PC-3 (cell line): ENCODE data around the gene CACNA1D. TPM values are rescaled to one million over a fixed set of nuclear protein-coding genes. Genes with fewer than 3 reads are reported as not detected.

Experiments
- ATAC-seq: fragments of 200-7000 bp; cut with Tn5 transposase; 2 replicates; pipeline ENCODE4 v1.9.1; 2020; ENCODE audit warnings: mild to moderate bottlenecking, moderate library complexity
- BruUV-seq: library from RNA; stranded (reverse); fragments of 400-500 nt; replicated peaks from 2 replicates; lab custom pipeline; 2021; lab: Mats Ljungman, UMichigan
- CTCF ChIA-PET: fragments of 300-600 bp; sonication (Branson Sonifier 250); formaldehyde crosslinking; loops from one replicate; lab custom pipeline; 2022; ENCODE audit warnings: antibody characterized with exemption; lab: Charles Lee
- POLR2A ChIA-PET: fragments of 300-600 bp; sonication (Branson Sonifier 250); formaldehyde crosslinking; loops from one replicate; lab custom pipeline; 2022; ENCODE audit warnings: antibody characterized with exemption; ENCODE audit not compliant: unreplicated experiment; lab: Charles Lee
- DNase-seq: peaks from one replicate; pipeline ENCODE4 v3.0.0-alpha.2; 2015
- H2AFZ ChIP-seq: fragments of 300-600 bp; sonication (generic); 2 replicates; pipeline ENCODE4 v1.6.0; 2016; ENCODE audit warnings: antibody characterized with exemption, low read length
- H3F3A ChIP-seq: fragments of 300-600 bp; sonication (generic); one replicate; pipeline ENCODE4 v1.6.0; 2017; ENCODE audit warnings: antibody characterized with exemption, low read length, control low read depth, mild to moderate bottlenecking; ENCODE audit not compliant: unreplicated experiment
- H3K27ac ChIP-seq: fragments of 300-600 bp; sonication (generic); 2 replicates; pipeline ENCODE4 v1.5.1; 2016; ENCODE audit warnings: mild to moderate bottlenecking, low read length
- H3K27me3 ChIP-seq: fragments of 300-600 bp; sonication (generic); 2 replicates; pipeline ENCODE4 v1.6.1; 2016; ENCODE audit warnings: low read length, mixed read lengths
- H3K36me3 ChIP-seq: fragments of 300-600 bp; sonication (generic); 2 replicates; pipeline ENCODE4 v1.6.1; 2016; ENCODE audit warnings: low read depth, mixed run types, low read length, mixed read lengths
- H3K4me1 ChIP-seq: fragments of 300-600 bp; sonication (generic); 2 replicates; pipeline ENCODE4 v1.5.1; 2016; ENCODE audit warnings: low read length; ENCODE audit not compliant: insufficient read depth
- H3K4me2 ChIP-seq: fragments of 300-600 bp; sonication (generic); 2 replicates; pipeline ENCODE4 v1.6.0; 2016; ENCODE audit warnings: low read length
- H3K4me3 ChIP-seq: fragments of 300-600 bp; sonication (generic); 2 replicates; pipeline ENCODE4 v1.5.1; 2016; ENCODE audit warnings: mild to moderate bottlenecking, low read length, mixed read lengths
- H3K79me2 ChIP-seq: fragments of 300-600 bp; sonication (generic); 2 replicates; pipeline ENCODE4 v1.6.1; 2017; ENCODE audit warnings: low read length, mixed read lengths
- H3K9ac ChIP-seq: fragments of 300-600 bp; sonication (generic); 2 replicates; pipeline ENCODE4 v1.6.0; 2016; ENCODE audit warnings: mild to moderate bottlenecking, low read length
- H3K9me2 ChIP-seq: fragments of 300-600 bp; sonication (generic); replicated peaks from 2 replicates; pipeline ENCODE4 v1.6.1; 2016; ENCODE audit warnings: mixed run types, low read length, mixed read lengths
- H3K9me3 ChIP-seq: fragments of 300-600 bp; sonication (generic); 2 replicates; pipeline ENCODE4 v1.6.1; 2016; ENCODE audit warnings: low read length, mixed read lengths
- H4K20me1 ChIP-seq: fragments of 300-600 bp; sonication (generic); 2 replicates; pipeline ENCODE4 v1.6.1; 2016; ENCODE audit warnings: low read length, mixed read lengths
- EZH2 ChIP-seq: fragments of 300-600 bp; sonication (generic); IDR thresholded peaks from one replicate; pipeline ENCODE4 v1.6.1; 2017; ENCODE audit warnings: antibody characterized with exemption, mild to moderate bottlenecking, low read length; ENCODE audit not compliant: unreplicated experiment
- EZH2phosphoT487 ChIP-seq: fragments of 300-600 bp; sonication (generic); IDR thresholded peaks from 2 replicates; pipeline ENCODE4 v1.6.1; 2018; ENCODE audit warnings: mild to moderate bottlenecking, antibody characterized with exemption, low read length, borderline replicate concordance
- intact Hi-C: fragments of 100-400 bp; cut with micrococcal nuclease; formaldehyde crosslinking; loops from 2 replicates; pipeline ENCODE4 v1.9.0; 2023
- total RNA-seq: library from RNA; depleted of rRNA; stranded (reverse); fragments of >200 nt; gene quantifications from 2 replicates; pipeline ENCODE4 v1.2.3, GENCODE V29; 2014
- TF ChIP-seq, protein P1 (sequence below): fragments of 300-600 bp; sonication (generic); conservative IDR thresholded peaks from 2 replicates; pipeline ENCODE4 v1.5.1; 2017; ENCODE audit warnings: antibody characterized with exemption, low read depth, mild to moderate bottlenecking, low read length

Gene CACNA1D
- total RNA-seq, 1 experiment from 2014 or later: not detected

DNA sequence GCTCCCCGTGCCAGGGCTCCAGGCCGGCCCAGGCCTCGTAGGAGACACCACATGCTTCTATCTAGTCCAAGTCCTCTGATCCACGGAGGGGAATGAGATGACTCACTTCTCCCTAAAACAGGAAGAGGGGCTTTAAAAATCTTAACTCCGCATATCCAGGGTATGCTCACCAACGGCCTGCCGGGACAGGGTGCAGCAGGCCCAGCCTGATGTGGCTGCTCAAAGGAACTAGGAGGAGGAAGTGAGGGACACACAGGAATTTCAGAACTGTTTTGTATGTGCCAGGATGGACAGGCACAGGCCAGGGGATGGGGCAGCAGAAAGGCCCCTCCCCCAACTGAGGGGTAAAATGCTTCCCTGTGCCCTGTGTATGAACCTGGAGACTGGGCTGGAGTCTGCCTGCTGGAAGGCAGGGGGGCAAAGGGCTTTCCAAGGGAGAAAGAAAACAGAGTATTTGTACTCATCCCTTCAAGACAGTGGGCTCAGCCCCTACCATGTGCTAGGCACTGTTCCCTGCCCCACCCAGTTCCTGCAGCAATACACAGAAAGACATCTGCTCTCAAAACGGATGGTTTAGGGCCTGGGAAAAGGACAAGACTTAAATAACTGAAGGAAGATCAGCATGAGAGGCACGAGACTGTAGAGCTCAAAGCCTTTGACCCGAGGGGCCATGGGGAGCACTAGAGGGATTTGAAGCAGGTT is 329.7 kb downstream of the CACNA1D start:
- no peak overlapping the region for H3K9ac ChIP-seq
- H3K27ac ChIP-seq: no peak overlapping the region
- H3K79me2 ChIP-seq: no peaks in the 10 kb centered on the region
- POLR2A ChIA-PET: no interaction called here
- no peaks in the 10 kb centered on the region for H3K36me3 ChIP-seq
- no peak for DNase-seq
- no peaks in the 10 kb centered on the region for H3K9me2 ChIP-seq
- H3K27me3 ChIP-seq: no peaks in the 10 kb centered on the region
- TF ChIP-seq, protein P1, sequence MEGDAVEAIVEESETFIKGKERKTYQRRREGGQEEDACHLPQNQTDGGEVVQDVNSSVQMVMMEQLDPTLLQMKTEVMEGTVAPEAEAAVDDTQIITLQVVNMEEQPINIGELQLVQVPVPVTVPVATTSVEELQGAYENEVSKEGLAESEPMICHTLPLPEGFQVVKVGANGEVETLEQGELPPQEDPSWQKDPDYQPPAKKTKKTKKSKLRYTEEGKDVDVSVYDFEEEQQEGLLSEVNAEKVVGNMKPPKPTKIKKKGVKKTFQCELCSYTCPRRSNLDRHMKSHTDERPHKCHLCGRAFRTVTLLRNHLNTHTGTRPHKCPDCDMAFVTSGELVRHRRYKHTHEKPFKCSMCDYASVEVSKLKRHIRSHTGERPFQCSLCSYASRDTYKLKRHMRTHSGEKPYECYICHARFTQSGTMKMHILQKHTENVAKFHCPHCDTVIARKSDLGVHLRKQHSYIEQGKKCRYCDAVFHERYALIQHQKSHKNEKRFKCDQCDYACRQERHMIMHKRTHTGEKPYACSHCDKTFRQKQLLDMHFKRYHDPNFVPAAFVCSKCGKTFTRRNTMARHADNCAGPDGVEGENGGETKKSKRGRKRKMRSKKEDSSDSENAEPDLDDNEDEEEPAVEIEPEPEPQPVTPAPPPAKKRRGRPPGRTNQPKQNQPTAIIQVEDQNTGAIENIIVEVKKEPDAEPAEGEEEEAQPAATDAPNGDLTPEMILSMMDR: no peak
- TF ChIP-seq EZH2 (no peak), EZH2phosphoT487 (no peak)
- H3K4me2 ChIP-seq: no peak overlapping the region
- no peak overlapping the region for H2AFZ ChIP-seq
- no peaks in the 10 kb centered on the region for H4K20me1 ChIP-seq
- ATAC-seq: no peak
- no TSS peak for BruUV-seq
- H3F3A ChIP-seq: no peaks in the 10 kb centered on the region
- no peaks in the 10 kb centered on the region for H3K9me3 ChIP-seq
- H3K4me1 ChIP-seq: no peaks in the 10 kb centered on the region
- CTCF ChIA-PET: interaction anchor here (0.7 kb wide), 1 partner anchor 105 kb away, joined by 4 read pairs; no protein-coding TSS in a partner anchor
- H3K4me3 ChIP-seq: no peak overlapping the region
- intact Hi-C loops: no loop called here

DNA sequence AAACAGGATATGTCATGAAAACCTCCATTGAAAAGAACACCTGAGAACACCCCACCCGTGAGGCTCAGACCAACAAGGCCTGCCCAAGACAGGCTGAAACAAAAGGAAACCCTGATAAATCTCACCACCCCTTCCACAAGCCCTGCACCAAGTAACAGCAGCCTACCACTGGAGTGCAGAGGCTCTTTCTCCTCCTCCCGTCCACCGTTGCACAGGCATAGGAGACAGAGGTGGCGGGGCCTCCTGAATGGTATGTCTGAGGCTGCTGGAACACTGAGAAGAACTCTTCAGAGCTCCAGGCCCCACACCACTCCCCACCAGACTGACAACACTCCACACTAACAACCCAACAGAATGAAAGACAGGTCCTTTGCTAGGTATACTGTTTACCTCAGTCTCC is 330.4 kb downstream of the CACNA1D start:
- DNase-seq (no peak), ATAC-seq (no peak)
- Histone ChIP-seq H4K20me1 (no peaks in the 10 kb centered on the region), H3K9ac (no peak overlapping the region), H3F3A (no peaks in the 10 kb centered on the region), H3K4me2 (no peak overlapping the region), H3K27me3 (no peaks in the 10 kb centered on the region), H3K79me2 (no peaks in the 10 kb centered on the region), H3K36me3 (no peaks in the 10 kb centered on the region), H3K4me3 (no peak overlapping the region), H3K4me1 (no peaks in the 10 kb centered on the region), H3K9me3 (no peaks in the 10 kb centered on the region), H3K9me2 (no peaks in the 10 kb centered on the region), H3K27ac (no peak overlapping the region), H2AFZ (no peak overlapping the region)
- intact Hi-C loops: no loop called here
- TF ChIP-seq EZH2phosphoT487 (no peak), EZH2 (no peak)
- TF ChIP-seq, protein P1: no peak
- POLR2A ChIA-PET: no interaction called here
- BruUV-seq: no TSS peak
- CTCF ChIA-PET: interaction anchor here (0.7 kb wide), 1 partner anchor 104 kb away, joined by 4 read pairs; no protein-coding TSS in a partner anchor

DNA sequence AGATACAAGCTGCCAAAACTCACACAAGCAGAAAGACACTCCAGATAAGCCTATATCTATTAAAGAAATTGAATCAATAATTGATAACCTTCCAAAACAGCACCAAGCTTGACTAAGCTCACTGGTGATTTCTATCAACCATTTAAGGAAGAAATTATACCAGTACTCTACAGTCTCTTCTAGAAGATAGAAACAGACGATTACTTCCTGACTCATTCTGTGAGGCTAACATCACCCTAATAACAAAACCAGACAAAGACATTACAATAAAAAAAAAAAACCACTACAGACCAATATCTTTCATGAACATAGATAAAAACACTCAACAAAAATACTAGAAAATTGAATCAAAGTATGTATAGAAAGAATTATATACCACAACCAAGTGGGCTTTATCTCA is 331.6 kb downstream of the CACNA1D start:
- Histone ChIP-seq H3K36me3 (no peaks in the 10 kb centered on the region), H3K27ac (no peak overlapping the region), H3K4me2 (no peak overlapping the region), H3K9me2 (no peaks in the 10 kb centered on the region), H4K20me1 (no peaks in the 10 kb centered on the region), H3K27me3 (no peaks in the 10 kb centered on the region), H3K9ac (no peak overlapping the region), H3F3A (no peaks in the 10 kb centered on the region), H3K4me3 (no peak overlapping the region), H3K9me3 (no peaks in the 10 kb centered on the region), H2AFZ (no peak overlapping the region), H3K79me2 (no peaks in the 10 kb centered on the region), H3K4me1 (no peaks in the 10 kb centered on the region)
- ChIA-PET POLR2A (no interaction called here), CTCF (no interaction called here)
- intact Hi-C loops: no loop called here
- no peak for DNase-seq
- TF ChIP-seq, protein P1: no peak
- TF ChIP-seq EZH2 (no peak), EZH2phosphoT487 (no peak)
- BruUV-seq: no TSS peak
- ATAC-seq: no peak
